Measurements from ENCODE around the gene FGD6. TPM values are rescaled to one million over a fixed set of nuclear protein-coding genes. Genes with fewer than 3 reads are reported as not detected.
"Not testable (repeated sequence)": the region's sequence is repeated elsewhere in the genome, so short reads cannot be mapped to it uniquely, and the experiment has no call there.

Gene FGD6
- total RNA-seq, 2 donors from 2014 or later = 9.8 to 21.8 TPM

- DNase-seq = peak; percentile 28
- no peak for TF ChIP-seq CTCF (IDR thresholded peaks at IDR 0.05)
- Histone ChIP-seq H3K9me3 (no peaks in the 10 kb centered on the region), H3K27ac (no peak overlapping the region), H3K36me3 (no peaks in the 10 kb centered on the region), H3K27me3 (no peaks in the 10 kb centered on the region), H3K4me3 (no peak overlapping the region), H3K9ac (ENCODE audit: low read depth in 2 of 2, low read length in 2 of 2) (no peak overlapping the region), H3K4me1 (no peaks in the 10 kb centered on the region)
- intact Hi-C loops (cut with DNase I) = no loop called here
Measured at GRCh38 chr12:95096852-95097251, 120.4 kb downstream of the FGD6 start.

- H3K27ac ChIP-seq = no peak overlapping the region
- H3K9me3 ChIP-seq = no peaks in the 10 kb centered on the region
- TF ChIP-seq CTCF (IDR thresholded peaks at IDR 0.05) = no peak
- H3K36me3 ChIP-seq = no peaks in the 10 kb centered on the region
- no peaks in the 10 kb centered on the region for H3K27me3 ChIP-seq
- H3K9ac ChIP-seq (ENCODE audit: low read depth in 2 of 2, low read length in 2 of 2) = no peak overlapping the region
- no peak for DNase-seq
- no peak overlapping the region for H3K4me3 ChIP-seq
- intact Hi-C loops (cut with DNase I) = no loop called here
- H3K4me1 ChIP-seq = no peaks in the 10 kb centered on the region
Measured at GRCh38 chr12:95096378-95096777, 120.9 kb downstream of the FGD6 start.

- H3K4me1 ChIP-seq; H3K27me3 ChIP-seq; H3K27ac ChIP-seq; H3K36me3 ChIP-seq; H3K9me3 ChIP-seq; H3K4me3 ChIP-seq; H3K9ac ChIP-seq (ENCODE audit: low read depth in 2 of 2, low read length in 2 of 2); intact Hi-C loops (cut with DNase I); DNase-seq: not testable (repeated sequence)
Measured at GRCh38 chr12:95095866-95096265, 121.4 kb downstream of the FGD6 start.

GRCh38 chr12:95089462-95089861 lies 127.8 kb downstream of the FGD6 start:
- no peaks in the 10 kb centered on the region for H3K9me3 ChIP-seq
- no peak overlapping the region for H3K27ac ChIP-seq
- DNase-seq = no peak
- H3K9ac ChIP-seq (ENCODE audit: low read depth in 2 of 2, low read length in 2 of 2) = no peak overlapping the region
- no peak overlapping the region for H3K4me3 ChIP-seq
- H3K36me3 ChIP-seq = no peaks in the 10 kb centered on the region
- H3K4me1 ChIP-seq = no peaks in the 10 kb centered on the region
- no peaks in the 10 kb centered on the region for H3K27me3 ChIP-seq
- intact Hi-C loops (cut with DNase I) = no loop called here
- no peak for TF ChIP-seq CTCF (IDR thresholded peaks at IDR 0.05)

GRCh38 chr12:95088379-95088778 lies 128.9 kb downstream of the FGD6 start:
- TF ChIP-seq CTCF (IDR thresholded peaks at IDR 0.05) = no peak
- Histone ChIP-seq H3K9me3 (no peaks in the 10 kb centered on the region), H3K27ac (no peak overlapping the region), H3K4me1 (peaks cover 3% of the 10 kb centered on the region), H3K27me3 (no peaks in the 10 kb centered on the region), H3K4me3 (no peak overlapping the region), H3K36me3 (no peaks in the 10 kb centered on the region), H3K9ac (ENCODE audit: low read depth in 2 of 2, low read length in 2 of 2) (no peak overlapping the region)
- no peak for DNase-seq
- intact Hi-C loops (cut with DNase I) = no loop called here

GRCh38 chr12:95085612-95086011 lies 131.7 kb downstream of the FGD6 start:
- no peak for TF ChIP-seq CTCF (IDR thresholded peaks at IDR 0.05)
- no peaks in the 10 kb centered on the region for H3K9me3 ChIP-seq
- H3K4me1 ChIP-seq = peaks cover 6% of the 10 kb centered on the region
- H3K27me3 ChIP-seq = no peaks in the 10 kb centered on the region
- DNase-seq = no peak
- no peaks in the 10 kb centered on the region for H3K36me3 ChIP-seq
- no peak overlapping the region for H3K27ac ChIP-seq
- no peak overlapping the region for H3K9ac ChIP-seq (ENCODE audit: low read depth in 2 of 2, low read length in 2 of 2)
- intact Hi-C loops (cut with DNase I) = no loop called here
- no peak overlapping the region for H3K4me3 ChIP-seq
